Measurements from ENCODE around the gene NRM. TPM values are rescaled to one million over a fixed set of nuclear protein-coding genes. Genes with fewer than 3 reads are reported as not detected.

NRM gene
- total RNA-seq, 1 donor from 2014 or later: 9.5 TPM

DNA sequence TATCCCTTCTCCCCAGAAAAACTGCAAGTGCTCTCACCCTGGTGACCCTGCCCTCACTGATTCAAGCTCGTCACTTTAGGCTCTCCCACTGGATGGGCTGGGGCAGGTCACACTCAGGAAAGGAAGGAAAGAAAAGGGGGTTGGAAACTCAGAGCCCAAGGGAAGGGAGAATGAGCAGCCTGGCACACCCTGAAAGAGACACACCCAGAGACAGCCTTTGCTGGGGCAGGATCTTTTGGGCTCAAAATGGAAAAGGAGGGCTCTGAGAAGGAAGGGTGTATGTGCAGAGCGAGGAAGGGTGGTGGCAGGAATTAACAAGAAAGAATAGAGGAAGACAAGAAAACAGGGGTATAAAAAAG, 6.8 kb downstream of the NRM start:
- TF ChIP-seq, protein P1, sequence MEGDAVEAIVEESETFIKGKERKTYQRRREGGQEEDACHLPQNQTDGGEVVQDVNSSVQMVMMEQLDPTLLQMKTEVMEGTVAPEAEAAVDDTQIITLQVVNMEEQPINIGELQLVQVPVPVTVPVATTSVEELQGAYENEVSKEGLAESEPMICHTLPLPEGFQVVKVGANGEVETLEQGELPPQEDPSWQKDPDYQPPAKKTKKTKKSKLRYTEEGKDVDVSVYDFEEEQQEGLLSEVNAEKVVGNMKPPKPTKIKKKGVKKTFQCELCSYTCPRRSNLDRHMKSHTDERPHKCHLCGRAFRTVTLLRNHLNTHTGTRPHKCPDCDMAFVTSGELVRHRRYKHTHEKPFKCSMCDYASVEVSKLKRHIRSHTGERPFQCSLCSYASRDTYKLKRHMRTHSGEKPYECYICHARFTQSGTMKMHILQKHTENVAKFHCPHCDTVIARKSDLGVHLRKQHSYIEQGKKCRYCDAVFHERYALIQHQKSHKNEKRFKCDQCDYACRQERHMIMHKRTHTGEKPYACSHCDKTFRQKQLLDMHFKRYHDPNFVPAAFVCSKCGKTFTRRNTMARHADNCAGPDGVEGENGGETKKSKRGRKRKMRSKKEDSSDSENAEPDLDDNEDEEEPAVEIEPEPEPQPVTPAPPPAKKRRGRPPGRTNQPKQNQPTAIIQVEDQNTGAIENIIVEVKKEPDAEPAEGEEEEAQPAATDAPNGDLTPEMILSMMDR (IDR thresholded peaks at IDR 0.05): no peak
- H3K36me3 ChIP-seq: peaks cover 13% of the 10 kb centered on the region
- DNase-seq (no peak), ATAC-seq (no peak)
- H3K4me1 ChIP-seq: peaks cover 54% of the 10 kb centered on the region
- no peaks in the 10 kb centered on the region for H3K27me3 ChIP-seq
- H3K27ac ChIP-seq: peak overlapping the region; percentile 92
- H3K9me3 ChIP-seq: no peaks in the 10 kb centered on the region
- intact Hi-C loops (cut with DNase I): loop anchor here (5.0 kb wide), 1 partner anchor 208 kb away; no protein-coding TSS in a partner anchor
- H3K4me3 ChIP-seq: peak overlapping the region; percentile 78

DNA sequence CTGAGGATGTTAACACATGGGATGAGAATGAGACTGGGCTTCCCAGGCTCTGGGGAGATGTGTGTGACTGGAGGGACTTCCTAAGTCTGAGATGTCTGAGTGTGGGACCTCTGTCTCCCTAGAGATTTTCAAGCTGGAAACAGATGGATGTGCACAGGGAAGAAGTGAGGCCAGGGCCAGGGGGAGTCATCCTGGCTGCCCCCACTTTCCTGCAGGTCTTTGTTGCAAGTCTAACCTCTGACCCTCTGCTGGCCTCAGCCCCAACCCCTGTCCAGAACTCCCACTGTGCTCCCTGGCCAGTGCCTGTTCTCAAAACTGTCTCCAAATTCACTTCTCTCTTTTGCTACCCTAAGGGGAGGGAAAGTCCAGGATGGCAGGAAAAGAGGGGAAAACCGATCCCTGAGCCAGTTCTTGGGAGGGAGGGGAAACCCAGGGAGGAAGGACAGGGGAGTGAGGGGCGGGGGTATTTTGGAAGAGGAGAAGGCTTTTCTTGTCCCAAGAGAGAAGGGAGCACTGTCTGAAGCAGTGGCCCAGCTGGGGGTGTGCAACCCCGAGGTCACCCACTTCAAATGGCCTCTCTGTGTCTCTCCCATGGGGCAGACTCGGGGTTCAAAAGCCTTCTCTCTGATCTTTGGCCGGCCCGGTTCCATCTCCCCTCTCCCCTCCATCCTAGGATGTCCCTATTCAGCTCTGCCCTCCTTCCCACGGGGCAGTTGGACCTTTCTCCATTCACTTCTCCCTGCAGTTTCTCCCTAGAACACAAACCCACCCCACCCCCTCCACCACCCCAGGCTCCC, 7.4 kb downstream of the NRM start:
- TF ChIP-seq, protein P1 (IDR thresholded peaks at IDR 0.05): no peak
- intact Hi-C loops (cut with DNase I): loop anchor here (5.0 kb wide), 1 partner anchor 209 kb away; no protein-coding TSS in a partner anchor
- ATAC-seq: no peak
- H3K4me3 ChIP-seq: peak overlapping the region; percentile 78
- H3K36me3 ChIP-seq: peaks cover 19% of the 10 kb centered on the region
- DNase-seq: no peak
- peak overlapping the region; percentile 92 for H3K27ac ChIP-seq
- no peaks in the 10 kb centered on the region for H3K27me3 ChIP-seq
- no peaks in the 10 kb centered on the region for H3K9me3 ChIP-seq
- peaks cover 55% of the 10 kb centered on the region for H3K4me1 ChIP-seq

DNA sequence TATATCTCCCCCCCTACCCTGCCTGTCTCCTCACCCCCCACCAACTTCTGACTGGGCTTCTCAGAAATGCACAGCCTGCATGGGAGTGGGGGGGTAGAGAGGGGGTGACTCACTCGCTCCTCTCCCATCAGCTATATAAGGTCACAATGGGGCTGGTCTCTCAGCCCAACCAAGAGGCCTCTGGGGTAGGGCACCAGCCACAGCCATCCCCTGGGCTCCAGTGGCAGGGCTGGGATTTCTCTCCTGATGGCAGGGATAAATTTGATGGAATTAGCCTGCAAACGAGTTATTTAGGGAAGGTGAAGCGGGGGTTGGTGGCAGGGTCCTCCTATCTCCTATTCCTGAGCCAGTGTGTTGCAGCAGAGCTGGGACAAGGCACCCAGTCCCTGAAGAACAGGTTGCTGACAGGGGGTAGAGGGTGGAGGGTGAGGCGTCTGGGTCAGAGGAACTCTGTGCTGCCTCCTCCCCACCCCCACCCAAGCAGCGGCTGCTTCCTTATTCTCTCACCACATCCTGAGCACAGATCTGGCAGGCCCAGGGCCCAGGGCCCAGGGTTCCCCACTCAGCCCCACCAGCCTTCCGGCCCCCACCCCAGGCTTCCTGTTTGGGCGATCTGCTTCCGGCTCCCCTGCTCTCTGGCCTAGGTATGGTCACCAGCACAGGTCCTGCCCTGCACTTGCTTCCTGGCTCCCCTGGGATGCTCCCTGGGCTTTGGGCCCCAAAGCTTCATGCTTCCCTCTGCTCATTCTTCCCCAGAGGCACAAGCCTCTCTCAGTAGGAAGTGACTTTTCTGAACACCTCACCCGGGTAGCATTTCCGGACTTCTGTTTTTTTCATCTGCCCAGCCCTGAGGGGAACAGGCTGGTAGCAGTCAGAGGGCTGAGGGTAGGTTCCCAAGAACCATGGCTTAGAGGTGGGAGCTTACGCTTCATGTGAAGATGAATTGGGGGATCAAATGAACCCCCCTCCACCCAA, 8.4 kb downstream of the NRM start:
- TF ChIP-seq, protein P1 (IDR thresholded peaks at IDR 0.05): no peak
- Histone ChIP-seq H3K27me3 (no peaks in the 10 kb centered on the region), H3K9me3 (no peaks in the 10 kb centered on the region), H3K36me3 (peaks cover 29% of the 10 kb centered on the region), H3K4me1 (peaks cover 50% of the 10 kb centered on the region), H3K27ac (peak overlapping the region; percentile 92), H3K4me3 (peak overlapping the region; percentile 78)
- ATAC-seq: peak; percentile 68
- intact Hi-C loops (cut with DNase I): loop anchor here (5.0 kb wide), 1 partner anchor 210 kb away; no protein-coding TSS in a partner anchor
- DNase-seq: peak; percentile 92

DNA sequence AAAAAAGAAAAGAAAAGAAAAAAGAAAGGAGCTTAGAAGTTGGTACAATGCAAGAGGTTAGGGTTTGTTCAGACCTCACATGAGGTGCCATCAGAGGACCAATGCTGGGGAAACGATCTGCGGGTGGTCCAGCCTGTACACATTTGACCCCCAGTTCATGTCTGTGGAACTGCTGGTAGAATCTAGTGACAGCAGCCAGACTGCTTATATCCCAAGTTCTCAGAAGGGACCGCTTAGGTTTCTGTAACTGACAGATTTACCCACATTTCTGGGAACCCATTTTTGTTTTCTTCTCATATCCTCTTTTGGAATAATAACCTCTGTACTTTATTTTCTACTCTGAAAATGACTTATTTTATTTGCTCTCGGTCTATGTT, 9.0 kb downstream of the NRM start:
- ATAC-seq (no peak), DNase-seq (no peak)
- Histone ChIP-seq H3K4me1 (peaks cover 50% of the 10 kb centered on the region), H3K27ac (peak overlapping the region; percentile 92), H3K9me3 (no peaks in the 10 kb centered on the region), H3K27me3 (no peaks in the 10 kb centered on the region), H3K36me3 (peaks cover 36% of the 10 kb centered on the region), H3K4me3 (peak overlapping the region; percentile 78)
- TF ChIP-seq, protein P1 (IDR thresholded peaks at IDR 0.05): no peak
- intact Hi-C loops (cut with DNase I): loop anchor here (5.0 kb wide), 1 partner anchor 211 kb away; no protein-coding TSS in a partner anchor

DNA sequence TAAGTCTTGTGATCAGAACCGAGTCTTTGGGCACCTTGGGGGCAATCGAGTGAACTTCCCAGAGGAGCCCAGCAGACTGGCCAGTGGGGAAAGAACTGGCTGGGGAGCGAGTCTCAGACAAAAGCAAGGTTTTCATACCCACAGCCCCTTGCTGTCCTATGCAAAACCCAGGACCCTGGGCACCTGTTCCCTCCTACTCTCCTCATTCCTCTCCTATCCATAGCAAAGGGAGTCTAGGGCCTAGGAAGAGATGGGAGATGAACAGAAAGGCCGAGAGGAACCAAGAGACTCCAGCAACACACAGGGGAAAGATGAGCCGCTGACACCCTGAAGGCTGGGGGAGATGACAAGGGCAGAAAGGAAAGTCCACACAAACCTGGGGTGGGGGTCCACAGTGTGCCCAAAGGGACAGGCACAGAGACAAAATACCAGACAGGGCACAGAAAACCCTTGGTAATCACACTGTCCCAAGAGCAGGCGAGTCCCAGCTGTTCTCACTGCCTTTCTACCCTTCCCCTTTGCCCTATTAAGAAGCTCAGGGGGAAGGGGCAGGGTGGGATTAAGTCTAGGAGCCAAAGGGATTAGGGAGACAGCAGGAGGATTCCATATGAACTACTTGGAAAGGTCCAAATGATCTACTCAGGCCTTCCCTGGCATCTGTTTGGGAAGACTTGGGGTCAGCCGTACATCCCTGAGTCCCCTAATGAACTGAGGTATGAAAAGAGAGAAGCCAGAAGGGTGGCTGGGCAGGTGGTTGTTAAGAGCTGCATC, 10.8 kb downstream of the NRM start:
- TF ChIP-seq, protein P1 (IDR thresholded peaks at IDR 0.05): no peak
- ATAC-seq: no peak
- Histone ChIP-seq H3K27me3 (no peaks in the 10 kb centered on the region), H3K9me3 (no peaks in the 10 kb centered on the region), H3K36me3 (peaks cover 47% of the 10 kb centered on the region), H3K4me3 (peak overlapping the region; percentile 78), H3K4me1 (peaks cover 46% of the 10 kb centered on the region), H3K27ac (peak overlapping the region; percentile 92)
- no peak for DNase-seq
- intact Hi-C loops (cut with DNase I): loop anchor here (2.0 to 5.0 kb wide), 2 partner anchors 43 to 212 kb away; no protein-coding TSS in a partner anchor

All from upper lobe of right lung (tissue), 1 donor.